HG03045 (cell line): Measurements from ENCODE around the gene HEXB.

Experiments
- ATAC-seq: cut with Tn5 transposase; IDR thresholded peaks from one replicate; pipeline ENCODE4 v1.9.1; 2021; ENCODE audit warnings: mild to moderate bottlenecking, moderate library complexity; ENCODE audit not compliant: unreplicated experiment

HEXB gene

GRCh38 chr5:74684900-74685851, at the start of gene HEXB:
Gene HEXB (plus strand): TSS chr5:74685233. CDS start chr5:74685261, 28 bp downstream.
- ATAC-seq: peak; percentile 88

- no peak for ATAC-seq
Measured at GRCh38 chr5:74636149-74636548, 48.9 kb upstream of the HEXB start.

GRCh38 chr5:74636552-74636951, 48.5 kb upstream of the HEXB start:
- ATAC-seq: no peak

- no peak for ATAC-seq
Measured at GRCh38 chr5:74638544-74638969, 46.5 kb upstream of the HEXB start.

- no peak for ATAC-seq
Measured at GRCh38 chr5:74638970-74639806, 45.8 kb upstream of the HEXB start.

- ATAC-seq: peak; percentile 29
Measured at GRCh38 chr5:74639807-74640449, 45.1 kb upstream of the HEXB start.

- peak; percentile 78 for ATAC-seq
Measured at GRCh38 chr5:74640450-74640953, 44.5 kb upstream of the HEXB start, which contains the start of gene ENC1. Gene ENC1 (minus strand): TSS chr5:74640728. CDS start chr5:74636485, 4,243 bp downstream.

- peak; percentile 24 for ATAC-seq
Measured at GRCh38 chr5:74640954-74641734, 43.9 kb upstream of the HEXB start.

- ATAC-seq: no peak
Measured at GRCh38 chr5:74641735-74642542, 43.1 kb upstream of the HEXB start.

GRCh38 chr5:74642543-74642863, 42.5 kb upstream of the HEXB start:
- ATAC-seq: no peak

- no peak for ATAC-seq
Measured at GRCh38 chr5:74643111-74643562, 41.9 kb upstream of the HEXB start.

- ATAC-seq: no peak
Measured at GRCh38 chr5:74647096-74647495, 37.9 kb upstream of the HEXB start.

- peak; percentile 71 for ATAC-seq
Measured at GRCh38 chr5:74648835-74649293, 36.2 kb upstream of the HEXB start.

- no peak for ATAC-seq
Measured at GRCh38 chr5:74649421-74649973, 35.5 kb upstream of the HEXB start.

- ATAC-seq: no peak
Measured at GRCh38 chr5:74651710-74652109, 33.3 kb upstream of the HEXB start.

- ATAC-seq: no peak
Measured at GRCh38 chr5:74652576-74652975, 32.5 kb upstream of the HEXB start.

- no peak for ATAC-seq
Measured at GRCh38 chr5:74653991-74654390, 31.0 kb upstream of the HEXB start.

GRCh38 chr5:74655206-74655605, 29.8 kb upstream of the HEXB start:
- no peak for ATAC-seq

- no peak for ATAC-seq
Measured at GRCh38 chr5:74655716-74656115, 29.3 kb upstream of the HEXB start.
